Activated naive CD8-positive, alpha-beta T cell treated with anti-CD3 and anti-CD28 coated beads for 36 hours (primary cell): Measurements from ENCODE around the gene NRG3. TPM values are rescaled to one million over a fixed set of nuclear protein-coding genes. Genes with fewer than 3 reads are reported as not detected.

Experiments
- DNase-seq: peaks from one replicate; pipeline ENCODE4 v3.0.0; 2021
- H3K27ac Mint-ChIP-seq: one replicate; pipeline ENCODE4 v1.8.0; 2022; ENCODE audit warnings: mild to moderate bottlenecking, moderate library complexity, mixed read lengths
- H3K27me3 Mint-ChIP-seq: one replicate; pipeline ENCODE4 v1.8.0; 2022; ENCODE audit warnings: mild to moderate bottlenecking, mixed read lengths
- H3K36me3 Mint-ChIP-seq: one replicate; pipeline ENCODE4 v1.8.0; 2021; ENCODE audit warnings: mild to moderate bottlenecking, mixed read lengths
- H3K4me1 Mint-ChIP-seq: one replicate; pipeline ENCODE4 v1.8.0; 2021; ENCODE audit warnings: mixed read lengths
- H3K4me3 Mint-ChIP-seq: one replicate; pipeline ENCODE4 v1.8.0; 2022; ENCODE audit warnings: mild to moderate bottlenecking, moderate library complexity, mixed read lengths
- H3K9me3 Mint-ChIP-seq: one replicate; pipeline ENCODE4 v1.8.0; 2022; ENCODE audit warnings: mixed read lengths
- total RNA-seq, 2 experiments: library from RNA; stranded (reverse); gene quantifications; one replicate each; pipeline ENCODE4 v1.2.3, GENCODE V29; 2021

Gene NRG3
- total RNA-seq, 2 experiments from 2014 or later: not detected

DNA sequence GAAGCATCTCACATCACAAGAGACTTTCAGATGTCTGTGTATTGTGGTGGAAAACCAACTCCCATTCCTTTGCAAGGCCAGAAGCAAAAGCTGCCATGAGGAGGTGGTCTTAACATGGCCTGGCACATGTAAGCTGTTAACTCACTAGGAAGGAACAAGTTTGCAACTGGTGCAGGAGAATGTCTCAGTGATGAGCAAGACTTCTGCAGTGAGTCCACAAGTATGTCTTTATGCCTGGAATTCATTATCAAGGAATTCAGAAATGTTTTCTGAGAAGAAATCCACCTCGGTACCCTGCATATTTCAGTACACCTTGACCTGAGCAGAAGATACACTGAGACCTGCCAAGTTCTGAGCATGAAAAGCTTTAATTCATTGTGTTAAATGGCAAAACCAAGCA lies 1033.1 kb downstream of the NRG3 start:
- Mint-ChIP-seq H3K27me3 (no peaks in the 10 kb centered on the region), H3K36me3 (no peaks in the 10 kb centered on the region), H3K9me3 (peaks cover 1% of the 10 kb centered on the region), H3K4me1 (no peaks in the 10 kb centered on the region), H3K4me3 (no peak overlapping the region), H3K27ac (no peak overlapping the region)
- no peak for DNase-seq

DNA sequence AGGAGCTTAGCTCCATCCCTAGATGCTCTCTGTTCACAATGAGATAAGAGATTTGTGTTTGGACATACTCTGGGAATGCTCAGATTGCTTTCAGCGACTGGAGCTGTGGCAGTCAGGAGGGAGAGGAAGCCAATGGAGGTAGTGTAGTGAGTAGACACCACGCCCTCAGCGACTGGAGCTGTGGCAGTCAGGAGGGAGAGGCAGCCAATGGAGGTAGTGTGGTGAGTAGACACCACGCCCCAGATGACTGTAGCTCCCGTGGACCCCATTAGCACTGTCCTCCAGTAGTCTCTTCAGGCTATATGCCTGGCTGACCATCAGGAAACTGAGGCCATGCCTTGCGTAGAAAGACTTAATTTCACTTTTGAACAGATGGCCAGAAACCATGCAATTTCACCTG lies 1033.8 kb downstream of the NRG3 start:
- H3K4me3 Mint-ChIP-seq: no peak overlapping the region
- H3K36me3 Mint-ChIP-seq: no peaks in the 10 kb centered on the region
- peaks cover 1% of the 10 kb centered on the region for H3K9me3 Mint-ChIP-seq
- DNase-seq: no peak
- no peaks in the 10 kb centered on the region for H3K4me1 Mint-ChIP-seq
- no peak overlapping the region for H3K27ac Mint-ChIP-seq
- H3K27me3 Mint-ChIP-seq: no peaks in the 10 kb centered on the region

DNA sequence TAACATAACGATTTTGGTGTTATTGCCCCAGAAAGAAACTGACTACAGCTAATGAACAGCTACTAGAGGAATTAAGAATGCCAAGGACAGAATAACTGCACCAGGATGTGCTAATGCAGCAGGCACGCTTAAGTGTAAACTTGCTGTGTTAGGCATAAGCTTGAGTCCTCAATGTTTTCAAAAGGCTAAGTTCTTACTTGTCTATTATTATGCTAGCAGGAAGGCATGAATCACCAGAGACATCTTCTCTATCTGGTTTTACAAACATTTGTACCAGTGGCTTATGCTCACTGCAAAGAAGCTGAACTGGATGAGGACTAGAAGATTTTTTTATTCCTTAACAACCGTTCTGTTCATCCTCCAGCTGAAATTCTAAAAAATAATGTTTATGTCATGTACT lies 1035.3 kb downstream of the NRG3 start:
- Mint-ChIP-seq H3K36me3 (no peaks in the 10 kb centered on the region), H3K27ac (no peak overlapping the region), H3K4me1 (no peaks in the 10 kb centered on the region), H3K9me3 (peaks cover 1% of the 10 kb centered on the region), H3K4me3 (no peak overlapping the region), H3K27me3 (no peaks in the 10 kb centered on the region)
- no peak for DNase-seq

DNA sequence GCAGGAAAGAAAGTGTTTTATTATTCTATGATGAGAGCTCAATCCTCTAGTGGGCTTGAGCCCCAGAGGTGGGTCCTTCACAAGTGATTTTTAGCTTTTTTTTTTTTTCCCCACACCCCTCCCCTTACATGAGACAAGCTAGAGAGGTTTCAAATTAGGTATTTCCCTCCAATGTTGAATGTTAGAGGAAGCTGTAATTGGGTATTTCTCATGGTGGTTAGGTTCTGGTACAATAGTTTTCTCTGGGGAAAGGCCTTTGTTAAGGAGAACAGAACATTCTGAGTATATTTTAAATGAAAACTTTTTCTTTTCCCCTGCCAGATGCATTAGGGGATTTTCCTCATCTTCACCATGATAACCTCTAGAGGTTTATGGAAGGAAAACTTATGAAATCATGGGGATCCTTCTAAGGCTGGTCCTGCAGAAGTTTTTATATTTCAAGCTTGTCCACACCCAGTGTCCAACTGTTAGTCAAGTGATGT lies 1039.7 kb downstream of the NRG3 start:
- H3K27me3 Mint-ChIP-seq: no peaks in the 10 kb centered on the region
- no peaks in the 10 kb centered on the region for H3K4me1 Mint-ChIP-seq
- no peaks in the 10 kb centered on the region for H3K36me3 Mint-ChIP-seq
- H3K9me3 Mint-ChIP-seq: peaks cover 2% of the 10 kb centered on the region
- no peak for DNase-seq
- no peak overlapping the region for H3K4me3 Mint-ChIP-seq
- no peak overlapping the region for H3K27ac Mint-ChIP-seq

DNA sequence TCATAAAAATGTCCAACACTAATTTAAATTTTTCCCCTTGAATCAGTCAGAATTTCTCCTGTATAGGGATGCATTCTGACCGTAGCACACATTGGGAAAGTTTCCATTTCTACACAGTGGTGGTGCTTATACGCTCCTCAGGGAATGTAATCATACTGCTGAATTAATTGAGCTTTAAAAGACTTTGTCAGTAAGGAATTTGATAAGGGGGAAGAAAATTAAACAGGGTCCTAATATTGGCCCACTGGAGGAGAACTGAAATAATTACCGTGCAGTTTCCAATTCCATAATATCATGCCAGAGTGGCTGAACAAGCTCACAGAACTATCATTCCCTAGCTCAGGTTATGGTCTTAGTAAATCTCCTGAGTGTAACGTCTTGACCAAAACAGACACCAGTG lies 1041.9 kb downstream of the NRG3 start:
- no peak for DNase-seq
- Mint-ChIP-seq H3K36me3 (no peaks in the 10 kb centered on the region), H3K4me1 (no peaks in the 10 kb centered on the region), H3K27ac (no peak overlapping the region), H3K9me3 (peaks cover 3% of the 10 kb centered on the region), H3K27me3 (no peaks in the 10 kb centered on the region), H3K4me3 (no peak overlapping the region)

- H3K4me3 Mint-ChIP-seq: no peak overlapping the region
- H3K4me1 Mint-ChIP-seq: no peaks in the 10 kb centered on the region
- no peaks in the 10 kb centered on the region for H3K27me3 Mint-ChIP-seq
- H3K36me3 Mint-ChIP-seq: no peaks in the 10 kb centered on the region
- peaks cover 3% of the 10 kb centered on the region for H3K9me3 Mint-ChIP-seq
- DNase-seq: no peak
- H3K27ac Mint-ChIP-seq: no peak overlapping the region
Observed at GRCh38 chr10:82918022-82918421, 1043.0 kb downstream of the NRG3 start.

DNA sequence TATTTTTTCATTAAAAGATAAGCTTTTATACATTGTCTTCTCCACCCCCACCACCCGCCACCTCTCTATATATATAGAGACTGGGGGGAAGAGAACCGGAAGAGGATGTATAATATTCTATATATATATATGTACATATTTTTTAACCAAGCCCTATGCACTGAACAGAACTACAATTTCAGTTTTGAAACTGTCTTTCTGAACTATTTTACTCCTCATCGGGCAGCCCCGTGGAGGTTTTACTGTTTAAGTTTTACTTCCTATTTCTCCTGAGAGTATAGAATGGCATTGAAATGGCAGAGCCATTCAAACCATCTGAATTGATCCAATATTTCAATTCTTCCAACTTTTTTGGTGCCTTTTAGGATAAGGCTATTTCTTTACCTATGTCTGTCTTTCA lies 1047.1 kb downstream of the NRG3 start:
- no peaks in the 10 kb centered on the region for H3K27me3 Mint-ChIP-seq
- H3K9me3 Mint-ChIP-seq: peaks cover 3% of the 10 kb centered on the region
- H3K36me3 Mint-ChIP-seq: no peaks in the 10 kb centered on the region
- no peak overlapping the region for H3K4me3 Mint-ChIP-seq
- H3K4me1 Mint-ChIP-seq: no peaks in the 10 kb centered on the region
- no peak overlapping the region for H3K27ac Mint-ChIP-seq
- no peak for DNase-seq

DNA sequence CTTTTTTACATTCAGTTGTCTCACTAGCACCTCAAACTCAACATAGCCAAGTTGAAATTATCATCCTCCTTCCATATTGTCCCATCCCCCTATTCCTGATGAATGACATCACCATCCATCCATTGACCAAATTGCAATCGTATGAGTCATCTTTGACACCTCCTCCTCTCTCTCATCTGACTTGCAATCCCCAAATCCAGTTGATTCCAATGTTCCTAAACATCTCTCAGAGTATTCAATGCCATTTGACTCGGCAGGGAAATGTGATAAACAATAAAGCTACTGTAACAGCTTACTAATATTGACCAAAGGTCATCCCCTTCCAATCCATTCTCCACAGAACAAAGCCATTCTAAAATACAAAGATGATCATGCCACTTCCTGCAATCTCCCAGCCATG lies 1047.8 kb downstream of the NRG3 start:
- no peak for DNase-seq
- H3K27me3 Mint-ChIP-seq: no peaks in the 10 kb centered on the region
- H3K4me1 Mint-ChIP-seq: no peaks in the 10 kb centered on the region
- H3K27ac Mint-ChIP-seq: no peak overlapping the region
- no peak overlapping the region for H3K4me3 Mint-ChIP-seq
- H3K9me3 Mint-ChIP-seq: peaks cover 3% of the 10 kb centered on the region
- H3K36me3 Mint-ChIP-seq: no peaks in the 10 kb centered on the region

DNA sequence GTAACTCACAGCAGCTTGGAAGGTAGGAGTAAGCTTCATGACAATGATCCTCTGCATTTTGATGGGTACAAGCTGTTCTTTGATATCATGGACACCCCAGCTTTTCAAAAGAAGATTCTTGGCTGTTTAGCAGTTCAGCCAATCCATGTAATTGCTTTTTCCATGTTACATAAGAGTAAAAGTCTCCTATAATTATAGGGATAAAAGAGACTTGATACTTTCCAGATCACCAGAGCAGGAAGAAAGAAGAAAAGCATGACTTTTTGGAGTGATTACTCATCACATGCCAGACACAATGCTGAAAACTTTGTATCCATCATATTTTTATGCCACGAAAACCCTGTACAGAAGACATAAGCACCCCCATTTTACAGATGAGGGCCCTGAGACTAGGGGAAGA lies 1049.7 kb downstream of the NRG3 start:
- no peak overlapping the region for H3K4me3 Mint-ChIP-seq
- H3K4me1 Mint-ChIP-seq: no peaks in the 10 kb centered on the region
- H3K27ac Mint-ChIP-seq: no peak overlapping the region
- no peaks in the 10 kb centered on the region for H3K36me3 Mint-ChIP-seq
- no peaks in the 10 kb centered on the region for H3K27me3 Mint-ChIP-seq
- no peak for DNase-seq
- peaks cover 5% of the 10 kb centered on the region for H3K9me3 Mint-ChIP-seq

- Mint-ChIP-seq H3K27me3 (no peaks in the 10 kb centered on the region), H3K36me3 (no peaks in the 10 kb centered on the region)
- DNase-seq: no peak
Observed at GRCh38 chr10:82925547-82925946, 1050.6 kb downstream of the NRG3 start.

GRCh38 chr10:82932451-82932850 lies 1057.5 kb downstream of the NRG3 start:
- no peaks in the 10 kb centered on the region for H3K4me1 Mint-ChIP-seq
- H3K27ac Mint-ChIP-seq: no peak overlapping the region
- DNase-seq: no peak
- no peaks in the 10 kb centered on the region for H3K27me3 Mint-ChIP-seq
- H3K4me3 Mint-ChIP-seq: no peak overlapping the region
- peaks cover 7% of the 10 kb centered on the region for H3K9me3 Mint-ChIP-seq
- no peaks in the 10 kb centered on the region for H3K36me3 Mint-ChIP-seq

More at GRCh38 chr10:82925547-82925946, 1050.6 kb downstream of the NRG3 start:
- H3K4me1 Mint-ChIP-seq: no peaks in the 10 kb centered on the region
- peaks cover 3% of the 10 kb centered on the region for H3K9me3 Mint-ChIP-seq
- H3K4me3 Mint-ChIP-seq: no peak overlapping the region
- no peak overlapping the region for H3K27ac Mint-ChIP-seq

DNA sequence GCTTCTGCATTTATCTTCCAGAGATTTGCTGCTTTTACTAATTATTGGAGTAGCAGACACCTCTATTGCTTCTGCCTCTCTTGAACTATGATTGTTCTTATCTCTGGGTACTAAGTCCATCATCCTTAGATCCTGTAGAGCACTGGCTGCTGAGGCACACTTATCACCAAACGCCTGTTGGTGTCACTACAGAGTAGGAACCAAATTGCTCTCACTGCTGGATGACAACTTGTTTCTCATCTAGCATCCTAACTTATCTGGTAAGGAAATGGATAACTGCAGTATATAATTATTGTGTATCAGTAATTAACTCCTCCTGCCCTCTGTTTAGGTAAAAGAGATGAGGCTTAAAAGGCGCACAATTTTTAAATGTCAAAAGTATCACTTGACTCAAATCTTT lies 1059.4 kb downstream of the NRG3 start:
- Mint-ChIP-seq H3K4me1 (no peaks in the 10 kb centered on the region), H3K36me3 (no peaks in the 10 kb centered on the region), H3K9me3 (peaks cover 4% of the 10 kb centered on the region), H3K4me3 (no peak overlapping the region), H3K27ac (no peak overlapping the region), H3K27me3 (no peaks in the 10 kb centered on the region)
- DNase-seq: no peak

- Mint-ChIP-seq H3K27me3 (no peaks in the 10 kb centered on the region), H3K27ac (no peak overlapping the region), H3K9me3 (peaks cover 6% of the 10 kb centered on the region), H3K36me3 (no peaks in the 10 kb centered on the region), H3K4me3 (no peak overlapping the region), H3K4me1 (no peaks in the 10 kb centered on the region)
- DNase-seq: no peak
Observed at GRCh38 chr10:82934947-82935346, 1060.0 kb downstream of the NRG3 start.

DNA sequence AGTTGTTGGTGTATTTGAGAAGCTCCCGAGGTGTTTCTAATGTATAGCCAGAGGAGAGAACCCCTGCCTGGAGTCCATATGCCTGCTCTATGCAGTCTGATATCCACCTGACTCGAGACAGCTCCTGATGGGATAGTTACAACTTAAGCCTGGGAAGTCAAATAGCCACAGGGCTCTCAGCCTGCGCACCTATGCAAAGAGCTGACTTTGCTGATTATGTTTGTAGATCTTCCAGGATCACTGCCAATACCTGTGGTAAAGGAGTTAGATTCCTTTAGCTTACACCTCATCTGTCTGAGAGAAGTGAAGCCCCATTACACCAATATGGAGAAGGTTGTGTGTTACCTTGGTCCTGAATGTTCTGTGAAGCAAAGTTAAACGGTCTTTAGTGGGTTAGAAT lies 1063.3 kb downstream of the NRG3 start:
- no peaks in the 10 kb centered on the region for H3K4me1 Mint-ChIP-seq
- no peaks in the 10 kb centered on the region for H3K27me3 Mint-ChIP-seq
- peaks cover 5% of the 10 kb centered on the region for H3K9me3 Mint-ChIP-seq
- no peak overlapping the region for H3K4me3 Mint-ChIP-seq
- no peak overlapping the region for H3K27ac Mint-ChIP-seq
- DNase-seq: no peak
- H3K36me3 Mint-ChIP-seq: no peaks in the 10 kb centered on the region

GRCh38 chr10:82942286-82943099 lies 1067.5 kb downstream of the NRG3 start:
- H3K4me1 Mint-ChIP-seq: no peaks in the 10 kb centered on the region
- no peaks in the 10 kb centered on the region for H3K27me3 Mint-ChIP-seq
- peaks cover 3% of the 10 kb centered on the region for H3K9me3 Mint-ChIP-seq
- no peak for DNase-seq
- no peak overlapping the region for H3K4me3 Mint-ChIP-seq
- no peaks in the 10 kb centered on the region for H3K36me3 Mint-ChIP-seq
- no peak overlapping the region for H3K27ac Mint-ChIP-seq

DNA sequence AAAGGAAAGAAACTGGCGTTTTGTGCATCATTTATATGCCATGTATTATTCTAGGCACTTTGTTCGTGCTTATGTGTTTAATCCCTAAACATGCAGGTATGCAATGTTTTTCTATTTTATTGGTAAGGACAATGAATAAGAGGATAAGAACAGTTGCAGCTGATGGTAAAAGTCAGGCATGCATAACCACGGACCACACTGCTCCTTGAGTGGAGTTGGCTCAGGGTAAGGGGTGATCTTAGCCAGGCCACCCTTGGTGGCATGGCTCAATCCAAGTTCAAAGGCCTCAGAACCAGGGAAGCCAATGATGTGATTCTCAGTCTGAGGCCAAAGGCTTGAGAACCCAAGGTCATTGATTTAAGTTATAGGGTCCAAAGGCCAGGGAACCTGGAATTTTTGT lies 1068.1 kb downstream of the NRG3 start:
- no peak for DNase-seq
- Mint-ChIP-seq H3K36me3 (no peaks in the 10 kb centered on the region), H3K9me3 (peaks cover 3% of the 10 kb centered on the region), H3K4me1 (no peaks in the 10 kb centered on the region), H3K27me3 (no peaks in the 10 kb centered on the region), H3K27ac (no peak overlapping the region), H3K4me3 (no peak overlapping the region)
